Sigmoid colon (tissue), 3 donors: ENCODE results near the gene ZNF506.

Experiments
- CTCF ChIP-seq, 4 experiments: fragments of 450-650 bp in 3 of 4; fragments of 200-600 bp in 1 of 4; IDR thresholded peaks; one replicate each; pipeline ENCODE4 v1.5.1; 2016 to 2019; ENCODE audit warnings: antibody characterized with exemption in 4 of 4, mild to moderate bottlenecking in 3 of 4, moderate library complexity in 2 of 4
- POLR2A ChIP-seq, 2 donors: fragments of 450-650 bp; IDR thresholded peaks; one replicate each; pipeline ENCODE4 v1.6.1; 2016; ENCODE audit warnings: antibody characterized with exemption in 2 of 2, mild to moderate bottlenecking in 2 of 2, moderate library complexity in 2 of 2

GRCh38 chr19:19774354-19775033, 47.1 kb downstream of the ZNF506 start:
- no peak for TF ChIP-seq POLR2A (IDR thresholded peaks at IDR 0.05)
- no peak for TF ChIP-seq CTCF (IDR thresholded peaks at IDR 0.05)
